Liver (tissue), 9 donors: ENCODE measurements around the gene CHDH. TPM values are rescaled to one million over a fixed set of nuclear protein-coding genes. Genes with fewer than 3 reads are reported as not detected.

Experiments
- DNase-seq: peaks from one replicate; pipeline ENCODE4 v3.0.0-alpha.2; 2017; ENCODE audit warnings: low spot score
- H3K27ac ChIP-seq, 2 donors: one replicate each; pipeline ENCODE4 v1.7.0; 2013; ENCODE audit warnings: inconsistent platforms in 2 of 2, low read length in 2 of 2, control low read depth in 1 of 2, low read depth in 1 of 2, mild to moderate bottlenecking in 1 of 2
- H3K27me3 ChIP-seq, 4 donors: one replicate each; pipeline versions ENCODE4 v1.6.1 to v1.7.0; 2013; ENCODE audit warnings: low read length in 3 of 4, inconsistent platforms in 1 of 4, mild to moderate bottlenecking in 1 of 4, moderate library complexity in 1 of 4; ENCODE audit not compliant: control insufficient read depth in 4 of 4, insufficient read depth in 4 of 4
- H3K36me3 ChIP-seq, 4 donors: one replicate each; pipeline versions ENCODE4 v1.6.1 to v1.7.0; 2013; ENCODE audit warnings: low read length in 3 of 4, mild to moderate bottlenecking in 3 of 4, low read depth in 1 of 4, moderate library complexity in 1 of 4; ENCODE audit not compliant: control insufficient read depth in 4 of 4, insufficient read depth in 3 of 4
- H3K4me1 ChIP-seq, 4 donors: one replicate each; pipeline versions ENCODE4 v1.6.1 to v1.7.0; 2013; ENCODE audit warnings: low read length in 3 of 4, mild to moderate bottlenecking in 3 of 4, moderate library complexity in 1 of 4; ENCODE audit not compliant: control insufficient read depth in 4 of 4, insufficient read depth in 4 of 4
- H3K4me3 ChIP-seq, 3 donors: one replicate each; pipeline versions ENCODE4 v1.6.1 to v1.7.0; 2013; ENCODE audit warnings: low read length in 3 of 3, control low read depth in 1 of 3, low read depth in 1 of 3, mild to moderate bottlenecking in 1 of 3
- H3K9ac ChIP-seq, 2 donors: one replicate each; pipeline ENCODE4 v1.7.0; 2013; ENCODE audit warnings: low read length in 2 of 2, mild to moderate bottlenecking in 2 of 2, moderate library complexity in 2 of 2, control low read depth in 1 of 2, low read depth in 1 of 2
- H3K9me3 ChIP-seq, 4 donors: one replicate each; pipeline versions ENCODE4 v1.6.1 to v1.7.0; 2013; ENCODE audit warnings: low read length in 3 of 4; ENCODE audit not compliant: control insufficient read depth in 4 of 4
- ATF3 ChIP-seq: IDR thresholded peaks from 2 replicates; pipeline ENCODE4 v1.6.1; 2016; ENCODE audit warnings: antibody characterized with exemption
- CTCF ChIP-seq: fragments of 150-350 bp; IDR thresholded peaks from 2 replicates; pipeline ENCODE4 v1.5.1; 2017; ENCODE audit warnings: improper control_type of control experiment, low read depth, low read length; ENCODE audit not compliant: missing input control
- EGR1 ChIP-seq, 2 donors: IDR thresholded peaks; 2 replicates each; pipeline ENCODE4 v1.6.1; 2016 to 2018; ENCODE audit warnings: antibody characterized with exemption in 2 of 2, low read depth in 2 of 2
- FOXA1 ChIP-seq: IDR thresholded peaks from 2 replicates; pipeline ENCODE4 v1.6.1; 2016; ENCODE audit warnings: antibody characterized with exemption
- FOXA2 ChIP-seq: IDR thresholded peaks from 2 replicates; pipeline ENCODE4 v1.6.1; 2016; ENCODE audit warnings: antibody characterized with exemption
- GABPA ChIP-seq, 2 donors: IDR thresholded peaks in 1 of 2; conservative IDR thresholded peaks in 1 of 2; 2 replicates each; pipeline ENCODE4 v1.6.1; 2016; ENCODE audit warnings: antibody characterized with exemption in 2 of 2, mild to moderate bottlenecking in 1 of 2, moderate library complexity in 1 of 2
- HNF4A ChIP-seq, 2 donors: conservative IDR thresholded peaks; 2 replicates each; pipeline ENCODE4 v1.6.1; 2016; ENCODE audit warnings: antibody characterized with exemption in 2 of 2, mild to moderate bottlenecking in 2 of 2
- HNF4G ChIP-seq: IDR thresholded peaks from 2 replicates; pipeline ENCODE4 v1.6.1; 2016; ENCODE audit warnings: antibody characterized with exemption
- JUND ChIP-seq, 2 donors: IDR thresholded peaks; 2 replicates each; pipeline ENCODE4 v1.6.1; 2016; ENCODE audit warnings: antibody characterized with exemption in 2 of 2
- RXRA ChIP-seq, 2 donors: IDR thresholded peaks; 2 replicates each; pipeline ENCODE4 v1.6.1; 2017 to 2018; ENCODE audit warnings: antibody characterized with exemption in 2 of 2, mild to moderate bottlenecking in 1 of 2
- SP1 ChIP-seq: IDR thresholded peaks from 2 replicates; pipeline ENCODE4 v1.6.1; 2018; ENCODE audit warnings: antibody characterized with exemption, mild to moderate bottlenecking
- TAF1 ChIP-seq: conservative IDR thresholded peaks from 2 replicates; pipeline ENCODE4 v1.6.1; 2016; ENCODE audit warnings: antibody characterized with exemption, mild to moderate bottlenecking
- YY1 ChIP-seq: IDR thresholded peaks from 2 replicates; pipeline ENCODE4 v1.6.1; 2016; ENCODE audit warnings: antibody characterized with exemption, mild to moderate bottlenecking
- ZBTB33 ChIP-seq: IDR thresholded peaks from 2 replicates; pipeline ENCODE4 v1.6.1; 2016; ENCODE audit warnings: antibody characterized with exemption
- WGBS: extraction: QIAGEN DNeasy Blood & Tissue Kit; methylation state at CpG from one replicate; pipeline ENCODE4 v1.1.7; 2013; 5-methylcytosine and 5-hydroxymethylcytosine counted together
- polyA plus RNA-seq, 2 donors: library from polyadenylated mRNA; stranded (reverse) in 1 of 2; unstranded in 1 of 2; fragments of 200-250 nt in 1 of 2; fragments of >200 nt in 1 of 2; fragmentation: Nextera tagmentation in 1 of 2; extraction: Ambion mirVana in 1 of 2; gene quantifications; one replicate each; pipeline versions ENCODE4 v1.2.1 to v1.2.3, GENCODE V29; 2013 to 2015
- total RNA-seq, 2 donors: library from RNA; depleted of rRNA; stranded (reverse); fragments of >200 nt; gene quantifications; one replicate each; pipeline ENCODE4 v1.2.3, GENCODE V29; 2014
- TF ChIP-seq, protein P1 (sequence below): IDR thresholded peaks from 2 replicates; pipeline ENCODE4 v1.6.1; 2016; ENCODE audit warnings: antibody characterized with exemption, mild to moderate bottlenecking
- donor health status: healthy.
- donor health status: healthy.
- donor health status: healthy.
- donor health status: healthy.
- donor health status: healthy.

CHDH gene
- total and polyA plus RNA-seq, 4 donors: 9.1 to 34.0 (median 21.2) TPM

GRCh38 chr3:53768478-53769459, 77.5 kb downstream of the CHDH start:
- H3K9me3 ChIP-seq: no peaks in the 10 kb centered on the region
- TF ChIP-seq YY1: no peak
- no peak for TF ChIP-seq CTCF
- no peak for TF ChIP-seq ATF3
- TF ChIP-seq, protein P1, sequence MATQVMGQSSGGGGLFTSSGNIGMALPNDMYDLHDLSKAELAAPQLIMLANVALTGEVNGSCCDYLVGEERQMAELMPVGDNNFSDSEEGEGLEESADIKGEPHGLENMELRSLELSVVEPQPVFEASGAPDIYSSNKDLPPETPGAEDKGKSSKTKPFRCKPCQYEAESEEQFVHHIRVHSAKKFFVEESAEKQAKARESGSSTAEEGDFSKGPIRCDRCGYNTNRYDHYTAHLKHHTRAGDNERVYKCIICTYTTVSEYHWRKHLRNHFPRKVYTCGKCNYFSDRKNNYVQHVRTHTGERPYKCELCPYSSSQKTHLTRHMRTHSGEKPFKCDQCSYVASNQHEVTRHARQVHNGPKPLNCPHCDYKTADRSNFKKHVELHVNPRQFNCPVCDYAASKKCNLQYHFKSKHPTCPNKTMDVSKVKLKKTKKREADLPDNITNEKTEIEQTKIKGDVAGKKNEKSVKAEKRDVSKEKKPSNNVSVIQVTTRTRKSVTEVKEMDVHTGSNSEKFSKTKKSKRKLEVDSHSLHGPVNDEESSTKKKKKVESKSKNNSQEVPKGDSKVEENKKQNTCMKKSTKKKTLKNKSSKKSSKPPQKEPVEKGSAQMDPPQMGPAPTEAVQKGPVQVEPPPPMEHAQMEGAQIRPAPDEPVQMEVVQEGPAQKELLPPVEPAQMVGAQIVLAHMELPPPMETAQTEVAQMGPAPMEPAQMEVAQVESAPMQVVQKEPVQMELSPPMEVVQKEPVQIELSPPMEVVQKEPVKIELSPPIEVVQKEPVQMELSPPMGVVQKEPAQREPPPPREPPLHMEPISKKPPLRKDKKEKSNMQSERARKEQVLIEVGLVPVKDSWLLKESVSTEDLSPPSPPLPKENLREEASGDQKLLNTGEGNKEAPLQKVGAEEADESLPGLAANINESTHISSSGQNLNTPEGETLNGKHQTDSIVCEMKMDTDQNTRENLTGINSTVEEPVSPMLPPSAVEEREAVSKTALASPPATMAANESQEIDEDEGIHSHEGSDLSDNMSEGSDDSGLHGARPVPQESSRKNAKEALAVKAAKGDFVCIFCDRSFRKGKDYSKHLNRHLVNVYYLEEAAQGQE: no peak
- TF ChIP-seq SP1: no peak
- TF ChIP-seq FOXA2: no peak
- TF ChIP-seq EGR1 (IDR thresholded peaks at IDR 0.05; ENCODE audit: low read depth in 2 of 2): no peak
- no peak for TF ChIP-seq ZBTB33
- TF ChIP-seq GABPA (IDR thresholded peaks at IDR 0.05 in 1 of 2, conservative IDR thresholded peaks at IDR 0.05 in 1 of 2): no peak
- TF ChIP-seq RXRA (IDR thresholded peaks at IDR 0.05): no peak
- no peak for TF ChIP-seq TAF1
- H3K27me3 ChIP-seq: no peaks in the 10 kb centered on the region
- DNase-seq: no peak
- H3K9ac ChIP-seq: no peak overlapping the region
- no peaks in the 10 kb centered on the region for H3K4me1 ChIP-seq
- no peak overlapping the region for H3K4me3 ChIP-seq
- no peaks in the 10 kb centered on the region for H3K36me3 ChIP-seq
- no peak overlapping the region for H3K27ac ChIP-seq
- WGBS: 75% methylated on average over 12 of the region's 12 CpGs

DNA sequence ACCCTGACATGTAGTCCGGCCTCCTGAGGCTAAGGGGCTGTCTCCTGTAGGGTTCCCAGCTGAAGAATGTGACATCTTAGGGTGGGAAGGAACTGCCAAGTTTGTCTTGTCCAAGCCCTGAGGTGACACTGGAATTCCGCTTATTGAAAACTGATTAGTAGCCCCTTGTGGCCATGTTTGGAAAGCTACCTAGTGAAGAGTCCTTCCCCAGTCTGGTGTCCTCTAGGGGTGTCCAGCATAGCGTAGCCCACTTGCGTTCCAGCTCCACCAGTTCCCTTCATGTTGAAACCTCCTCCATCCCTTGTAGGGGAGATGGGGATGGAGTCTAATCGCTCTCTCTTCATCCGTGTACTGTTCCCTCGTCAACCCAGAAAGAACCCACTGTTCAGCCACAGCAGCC, 79.5 kb downstream of the CHDH start:
- 97% methylated on average over 7 of the region's 7 CpGs for WGBS
- Histone ChIP-seq H3K36me3 (no peaks in the 10 kb centered on the region), H3K4me1 (no peaks in the 10 kb centered on the region), H3K9ac (no peak overlapping the region), H3K9me3 (no peaks in the 10 kb centered on the region), H3K27me3 (no peaks in the 10 kb centered on the region), H3K27ac (no peak overlapping the region), H3K4me3 (no peak overlapping the region)
- no peak for TF ChIP-seq SP1
- no peak for TF ChIP-seq HNF4G
- TF ChIP-seq ATF3: no peak
- TF ChIP-seq TAF1: no peak
- TF ChIP-seq FOXA1: no peak
- no peak for TF ChIP-seq GABPA (IDR thresholded peaks at IDR 0.05 in 1 of 2, conservative IDR thresholded peaks at IDR 0.05 in 1 of 2)
- TF ChIP-seq HNF4A (conservative IDR thresholded peaks at IDR 0.05): no peak
- TF ChIP-seq CTCF: no peak
- TF ChIP-seq YY1: no peak
- TF ChIP-seq JUND (IDR thresholded peaks at IDR 0.05): no peak
- DNase-seq: no peak
